ENCODE results near the gene PNRC2. TPM values are rescaled to one million over a fixed set of nuclear protein-coding genes. Genes with fewer than 3 reads are reported as not detected.

Gene PNRC2
- 45.9 and 74.0 TPM in 2 replicates for total RNA-seq

DNA sequence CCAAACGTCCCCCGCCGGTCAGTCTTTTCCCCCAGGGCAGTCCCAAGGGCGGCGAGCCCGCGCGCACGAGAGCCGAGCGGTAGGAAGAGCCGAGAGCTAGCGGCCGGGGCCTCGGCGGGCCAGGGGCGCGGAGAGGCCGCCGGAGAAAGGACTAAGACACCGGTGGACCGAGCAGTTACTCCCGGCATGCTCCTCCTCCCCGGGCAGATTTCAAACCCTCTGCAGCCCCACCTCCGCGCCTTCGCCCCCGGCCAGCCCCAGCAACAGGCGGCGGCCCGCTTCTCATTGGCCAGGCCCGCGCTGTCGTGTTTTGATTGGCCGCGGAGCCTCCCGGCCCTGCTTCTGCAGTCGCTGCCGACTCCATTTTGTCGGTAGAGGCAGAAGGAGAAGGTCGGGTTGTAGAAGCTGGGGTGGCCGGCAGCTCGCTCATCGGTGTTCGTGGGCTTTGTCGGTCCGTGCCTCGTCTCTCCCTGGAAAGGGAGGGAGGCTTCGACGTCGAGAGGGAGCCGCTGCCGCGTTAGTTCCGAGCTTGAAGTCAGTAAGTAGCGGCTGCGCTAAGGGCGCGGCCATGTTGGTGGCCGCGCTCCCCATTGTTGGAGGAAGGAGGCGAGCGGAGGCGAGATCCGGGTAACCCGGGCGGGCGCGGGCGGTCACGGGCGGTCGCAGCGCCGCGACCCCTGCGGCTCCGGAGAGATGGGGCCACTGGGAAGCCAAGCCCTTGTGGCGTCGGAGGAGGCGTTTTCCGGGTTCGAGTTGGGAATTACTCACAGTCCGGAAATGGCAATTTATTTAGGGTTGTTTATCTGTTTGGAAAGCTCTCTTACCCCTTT is at the start of gene PNRC2:
Gene PNRC2 (plus strand): TSS at position 368 of the 830 bp plus-strand sequence. CDS start 1,630 bp downstream, outside the sequence.

DNA sequence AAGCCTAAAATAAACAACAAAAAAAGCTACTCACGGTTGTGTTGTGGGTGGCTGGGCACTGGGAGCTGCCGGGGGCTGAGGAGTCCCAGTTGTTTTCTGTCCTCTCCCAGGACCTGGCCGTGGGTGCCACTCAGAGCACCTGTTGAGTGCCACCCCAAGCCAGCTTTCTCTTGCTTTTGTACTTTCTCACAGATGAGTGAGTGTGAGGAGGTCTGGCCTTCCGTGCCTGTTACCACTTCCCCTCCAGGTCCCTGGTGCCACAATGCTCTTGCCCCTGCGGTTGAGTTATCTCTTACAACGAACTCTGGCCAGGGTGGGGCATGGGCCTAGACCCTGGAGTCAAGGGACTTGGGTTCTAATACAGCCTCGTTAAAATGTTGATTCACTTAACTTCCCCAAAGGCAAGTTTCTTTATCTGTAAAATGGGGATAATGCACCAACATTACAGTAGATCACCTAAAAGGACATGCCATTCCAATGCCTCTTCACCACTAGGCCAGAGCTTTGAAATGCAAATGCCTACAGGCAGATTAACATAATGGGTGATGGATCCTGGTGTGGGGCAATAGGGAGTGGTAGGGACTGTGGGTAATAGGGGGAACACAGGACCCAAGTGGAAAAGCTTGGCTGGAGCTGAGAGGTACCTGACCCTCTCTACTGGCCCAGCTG is 46.3 kb upstream of the PNRC2 start, which contains the start of gene CNR2:
Gene CNR2 (minus strand): TSS at position 151 of the 669 bp plus-strand sequence. CDS start 37,745 bp downstream, outside the sequence.

GRCh38 chr1:23979881-23980727 is 20.5 kb downstream of the PNRC2 start, which contains the start of gene SRSF10:
Gene SRSF10, minus strand, starts transcription at chr1:23980327. Its CDS starts 72 bp downstream, at chr1:23980255.

Other genes starting within 250 kb of the PNRC2 start
- gene ELOA, start 216.4 kb upstream of the PNRC2 start, total RNA-seq, result 23.5 and 25.3 TPM in 2 replicates
- gene PITHD1, start 181.4 kb upstream of the PNRC2 start, total RNA-seq, result 31.8 and 32.7 TPM in 2 replicates
- gene LYPLA2, start 168.7 kb upstream of the PNRC2 start, total RNA-seq, result 33.0 and 38.6 TPM in 2 replicates
- 12.6 and 35.3 TPM in 2 replicates for gene GALE, start 159.1 kb upstream of the PNRC2 start, total RNA-seq
- gene HMGCL, start 134.4 kb upstream of the PNRC2 start, total RNA-seq, result 53.0 and 58.0 TPM in 2 replicates
- gene FUCA1, start 91.5 kb upstream of the PNRC2 start, total RNA-seq, result 15.0 and 30.2 TPM in 2 replicates
- not detected in 2 replicates for gene CNR2, start 46.5 kb upstream of the PNRC2 start, total RNA-seq
- gene SRSF10, start 20.5 kb downstream of the PNRC2 start, total RNA-seq, result 60.0 and 72.1 TPM in 2 replicates
- 0.13 and 0.17 TPM in 2 replicates for gene MYOM3, start 152.3 kb downstream of the PNRC2 start, total RNA-seq
- 0.07 TPM in 1 of 2 replicates, not detected in the other for gene IL22RA1, start 183.3 kb downstream of the PNRC2 start, total RNA-seq
- under 0.01 TPM in 1 of 2 replicates, not detected in the other for gene IFNLR1, start 227.5 kb downstream of the PNRC2 start, total RNA-seq